Measurements from ENCODE around the gene NXT1.

DNA sequence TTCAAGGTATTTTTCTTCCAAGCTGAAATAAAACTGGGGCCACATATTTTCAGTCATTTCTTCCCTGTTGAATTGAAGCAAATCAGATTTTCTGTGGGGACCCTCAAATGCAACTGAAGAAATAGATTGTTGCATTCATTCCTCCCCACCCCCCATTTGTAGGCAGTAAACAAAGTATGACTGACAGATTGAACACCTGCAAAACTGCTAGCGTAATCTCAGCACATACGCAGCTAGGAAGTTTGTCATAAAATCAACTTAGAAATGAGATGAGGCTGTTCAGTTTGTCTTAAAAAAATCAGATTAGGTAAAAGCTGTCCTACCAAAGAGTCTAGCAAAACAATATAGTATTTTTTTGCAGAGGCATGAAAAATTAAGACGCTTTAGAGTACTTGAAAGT lies 20.3 kb downstream of the NXT1 start:
- TF ChIP-seq, protein P1, sequence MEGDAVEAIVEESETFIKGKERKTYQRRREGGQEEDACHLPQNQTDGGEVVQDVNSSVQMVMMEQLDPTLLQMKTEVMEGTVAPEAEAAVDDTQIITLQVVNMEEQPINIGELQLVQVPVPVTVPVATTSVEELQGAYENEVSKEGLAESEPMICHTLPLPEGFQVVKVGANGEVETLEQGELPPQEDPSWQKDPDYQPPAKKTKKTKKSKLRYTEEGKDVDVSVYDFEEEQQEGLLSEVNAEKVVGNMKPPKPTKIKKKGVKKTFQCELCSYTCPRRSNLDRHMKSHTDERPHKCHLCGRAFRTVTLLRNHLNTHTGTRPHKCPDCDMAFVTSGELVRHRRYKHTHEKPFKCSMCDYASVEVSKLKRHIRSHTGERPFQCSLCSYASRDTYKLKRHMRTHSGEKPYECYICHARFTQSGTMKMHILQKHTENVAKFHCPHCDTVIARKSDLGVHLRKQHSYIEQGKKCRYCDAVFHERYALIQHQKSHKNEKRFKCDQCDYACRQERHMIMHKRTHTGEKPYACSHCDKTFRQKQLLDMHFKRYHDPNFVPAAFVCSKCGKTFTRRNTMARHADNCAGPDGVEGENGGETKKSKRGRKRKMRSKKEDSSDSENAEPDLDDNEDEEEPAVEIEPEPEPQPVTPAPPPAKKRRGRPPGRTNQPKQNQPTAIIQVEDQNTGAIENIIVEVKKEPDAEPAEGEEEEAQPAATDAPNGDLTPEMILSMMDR (IDR thresholded peaks at IDR 0.05): no peak
- no peak for TF ChIP-seq POLR2A (IDR thresholded peaks at IDR 0.05)
- no peak for TF ChIP-seq POLR2AphosphoS5 (IDR thresholded peaks at IDR 0.05)
- TF ChIP-seq EP300 (IDR thresholded peaks at IDR 0.05): no peak
